ENCODE data around the gene TMEM107.

TMEM107 gene

GRCh38 chr17:8176197-8176940 lies at the start of gene TMEM107:
Gene TMEM107, minus strand, starts transcription at chr17:8176380. Its CDS starts 94 bp downstream, at chr17:8176286.
- TF ChIP-seq CTCF (IDR thresholded peaks at IDR 0.05; ENCODE audit: low read depth, low read length, missing control alignments) = peak; percentile 7
- DNase-seq (ENCODE audit: low read depth) = no peak

GRCh38 chr17:8224891-8225812 lies 49.0 kb upstream of the TMEM107 start:
- no peak for TF ChIP-seq CTCF (IDR thresholded peaks at IDR 0.05; ENCODE audit: low read depth, low read length, missing control alignments)
- no peak for DNase-seq (ENCODE audit: low read depth)
- no peak overlapping the region for H3K4me3 ChIP-seq (ENCODE audit: low read depth, low read length)

More at GRCh38 chr17:8176197-8176940, at the start of gene TMEM107:
- peak within 1 kb of the TSS; percentile 73 for H3K4me3 ChIP-seq (ENCODE audit: low read depth, low read length)

GRCh38 chr17:8223356-8224126 lies 47.4 kb upstream of the TMEM107 start:
- peak; percentile 49 for DNase-seq (ENCODE audit: low read depth)
- peak; percentile 38 for TF ChIP-seq CTCF (IDR thresholded peaks at IDR 0.05; ENCODE audit: low read depth, low read length, missing control alignments)
- peak overlapping the region; percentile 68 for H3K4me3 ChIP-seq (ENCODE audit: low read depth, low read length)

GRCh38 chr17:8222630-8223355 lies 46.6 kb upstream of the TMEM107 start:
- no peak for TF ChIP-seq CTCF (IDR thresholded peaks at IDR 0.05; ENCODE audit: low read depth, low read length, missing control alignments)
- H3K4me3 ChIP-seq (ENCODE audit: low read depth, low read length) = peak overlapping the region; percentile 68
- peak; percentile 79 for DNase-seq (ENCODE audit: low read depth)

- peak; percentile 74 for DNase-seq (ENCODE audit: low read depth)
- peak overlapping the region; percentile 68 for H3K4me3 ChIP-seq (ENCODE audit: low read depth, low read length)
- TF ChIP-seq CTCF (IDR thresholded peaks at IDR 0.05; ENCODE audit: low read depth, low read length, missing control alignments) = no peak
Measured at GRCh38 chr17:8222380-8222629, 46.1 kb upstream of the TMEM107 start.

- peak overlapping the region; percentile 68 for H3K4me3 ChIP-seq (ENCODE audit: low read depth, low read length)
- peak; percentile 75 for DNase-seq (ENCODE audit: low read depth)
- TF ChIP-seq CTCF (IDR thresholded peaks at IDR 0.05; ENCODE audit: low read depth, low read length, missing control alignments) = no peak
Measured at GRCh38 chr17:8221663-8222379, 45.6 kb upstream of the TMEM107 start.
